ENCODE measurements around the gene AGAP2. TPM values are rescaled to one million over a fixed set of nuclear protein-coding genes. Genes with fewer than 3 reads are reported as not detected.

Gene AGAP2
- total RNA-seq, 1 experiment from 2014 or later = 5.3 TPM

- Mint-ChIP-seq H3K9me3 (peaks cover 0 to 2% of the 10 kb centered on the region in 2 experiments; a peak in 2 of 5 replicates), H3K36me3 (ENCODE audit: insufficient read depth in 1 of 3, low read depth in 3 of 3) (peaks cover 35 to 52% (median 51%) of the 10 kb centered on the region in 3 experiments), H3K27ac (peak overlapping the region; percentile 82 to 100 (median 98)), H3K27me3 (ENCODE audit: low read depth) (peaks cover 12% of the 10 kb centered on the region), H3K4me3 (peak overlapping the region; percentile 96 to 98), H3K4me1 (peaks cover 37 to 38% of the 10 kb centered on the region in 2 experiments)
- no peak overlapping the region for H2BK120ac ChIP-seq (ENCODE audit: low read depth, low read length, poor library complexity, severe bottlenecking)
- H3K23ac ChIP-seq (ENCODE audit: insufficient read length, low read depth, low read length) = no peak overlapping the region
- H3T11ph ChIP-seq (ENCODE audit: low read length) = no peak overlapping the region
- peak overlapping the region; percentile 94 for H3K9ac ChIP-seq (ENCODE audit: extremely low read depth, insufficient read length, low read length)
- no peak overlapping the region for H4K8ac ChIP-seq (replicated peaks; ENCODE audit: insufficient read length, low read depth, low read length)
- H3K4me2 ChIP-seq (ENCODE audit: insufficient read depth, insufficient read length, low read length) = peak overlapping the region; percentile 83
- TF ChIP-seq CTCF (conservative IDR thresholded peaks at IDR 0.05) = no peak
- H3K4me1 ChIP-seq (ENCODE audit: insufficient read depth, low read length) = 0 out of 2 replicates have a peak, but pooled peaks cover 7% of the 10 kb centered on the region
- no peak for DNase-seq
- no peak overlapping the region for H3K27ac ChIP-seq (ENCODE audit: insufficient read length, low read depth, low read length)
- no peaks in the 10 kb centered on the region for H4K20me1 ChIP-seq (ENCODE audit: control insufficient read depth, insufficient read depth, insufficient read length)
- no peak overlapping the region for H2BK15ac ChIP-seq (ENCODE audit: low read depth, low read length)
- H2AK5ac ChIP-seq (ENCODE audit: insufficient read length, low read length) = peak overlapping the region; percentile 52
- H2BK20ac ChIP-seq (ENCODE audit: low read depth, low read length, poor library complexity, severe bottlenecking) = no peak overlapping the region
- H3K18ac ChIP-seq (ENCODE audit: insufficient read length, low read depth, low read length) = peak overlapping the region; percentile 2
- no peak overlapping the region for H3K4ac ChIP-seq (ENCODE audit: low read depth, low read length)
- H3K56ac ChIP-seq (ENCODE audit: insufficient read length, low read depth, low read length) = no peak overlapping the region
- no peak overlapping the region for H2BK5ac ChIP-seq (ENCODE audit: insufficient read length, low read length)
- no peaks in the 10 kb centered on the region for H3K9me3 ChIP-seq (ENCODE audit: control insufficient read depth, low read depth, low read length)
- peak overlapping the region; percentile 87 for H3K14ac ChIP-seq (ENCODE audit: insufficient read depth, low read length)
- H3K27me3 ChIP-seq (ENCODE audit: insufficient read depth, low read length) = peaks cover 8% of the 10 kb centered on the region
- H2BK12ac ChIP-seq (ENCODE audit: insufficient read length, low read depth, low read length) = no peak overlapping the region
- WGBS (ENCODE audit: extremely low coverage, insufficient read length, low lambda C conversion rate) = no CpG with 5 or more reads among the region's 8 CpGs
- H4K91ac ChIP-seq (ENCODE audit: insufficient read length, low read depth, low read length) = no peak overlapping the region
- peak overlapping the region; percentile 44 for H4K5ac ChIP-seq (ENCODE audit: insufficient read length, low read depth, low read length)
- peaks cover 13% of the 10 kb centered on the region; the same call in 1 of the 2 replicates for H3K79me2 ChIP-seq (ENCODE audit: insufficient read depth, low read length)
- no peaks in the 10 kb centered on the region for H3K79me1 ChIP-seq (ENCODE audit: insufficient read depth, low read depth, low read length, poor library complexity, severe bottlenecking)
- H2AFZ ChIP-seq (ENCODE audit: low read length) = no peak overlapping the region
- H3K23me2 ChIP-seq (ENCODE audit: insufficient read length, low read depth, low read length, poor library complexity, severe bottlenecking) = peaks cover 17% of the 10 kb centered on the region
Measured at GRCh38 chr12:57751432-57751787, 12.9 kb upstream of the AGAP2 start.

All from H9 (cell line).